Esophagus squamous epithelium (tissue), 4 donors: Measurements from ENCODE around the gene SLC5A9.

Experiments
- POLR2A ChIP-seq, 4 donors: fragments of 450-650 bp; IDR thresholded peaks; one replicate each; pipeline ENCODE4 v1.6.1; 2017; ENCODE audit warnings: antibody characterized with exemption in 4 of 4, mild to moderate bottlenecking in 4 of 4, moderate library complexity in 3 of 4
- TF ChIP-seq, protein P1 (sequence below), 6 experiments: fragments of 450-650 bp in 4 of 6; fragments of 200-600 bp in 2 of 6; sonication (generic) in 2 of 6; IDR thresholded peaks; one replicate each; pipeline ENCODE4 v1.5.1; 2016 to 2019; ENCODE audit warnings: antibody characterized with exemption in 6 of 6, mild to moderate bottlenecking in 4 of 6, moderate library complexity in 4 of 6

- TF ChIP-seq, protein P1, sequence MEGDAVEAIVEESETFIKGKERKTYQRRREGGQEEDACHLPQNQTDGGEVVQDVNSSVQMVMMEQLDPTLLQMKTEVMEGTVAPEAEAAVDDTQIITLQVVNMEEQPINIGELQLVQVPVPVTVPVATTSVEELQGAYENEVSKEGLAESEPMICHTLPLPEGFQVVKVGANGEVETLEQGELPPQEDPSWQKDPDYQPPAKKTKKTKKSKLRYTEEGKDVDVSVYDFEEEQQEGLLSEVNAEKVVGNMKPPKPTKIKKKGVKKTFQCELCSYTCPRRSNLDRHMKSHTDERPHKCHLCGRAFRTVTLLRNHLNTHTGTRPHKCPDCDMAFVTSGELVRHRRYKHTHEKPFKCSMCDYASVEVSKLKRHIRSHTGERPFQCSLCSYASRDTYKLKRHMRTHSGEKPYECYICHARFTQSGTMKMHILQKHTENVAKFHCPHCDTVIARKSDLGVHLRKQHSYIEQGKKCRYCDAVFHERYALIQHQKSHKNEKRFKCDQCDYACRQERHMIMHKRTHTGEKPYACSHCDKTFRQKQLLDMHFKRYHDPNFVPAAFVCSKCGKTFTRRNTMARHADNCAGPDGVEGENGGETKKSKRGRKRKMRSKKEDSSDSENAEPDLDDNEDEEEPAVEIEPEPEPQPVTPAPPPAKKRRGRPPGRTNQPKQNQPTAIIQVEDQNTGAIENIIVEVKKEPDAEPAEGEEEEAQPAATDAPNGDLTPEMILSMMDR (IDR thresholded peaks at IDR 0.05) = no peak
- no peak for TF ChIP-seq POLR2A (IDR thresholded peaks at IDR 0.05)
Measured at GRCh38 chr1:48254254-48254653, 31.7 kb downstream of the SLC5A9 start.
